Left forelimb (tissue), 1 donor: ENCODE data around the gene SAE1.

Experiments used
- DNase-seq: peaks from one replicate; pipeline ENCODE4 v3.0.0-alpha.2; 2018; ENCODE audit warnings: low spot score

The SAE1 gene

GRCh38 chr19:47221080-47221841, 90.6 kb downstream of the SAE1 start:
- DNase-seq, result no peak

- DNase-seq, result no peak
These were observed 91.3 kb downstream of the SAE1 start for GRCh38 chr19:47221890-47222289.

GRCh38 chr19:47225746-47226425, 95.3 kb downstream of the SAE1 start:
- DNase-seq, result peak; percentile 93

- DNase-seq, result no peak
These were observed 96.1 kb downstream of the SAE1 start for GRCh38 chr19:47226426-47227351.

DNA sequence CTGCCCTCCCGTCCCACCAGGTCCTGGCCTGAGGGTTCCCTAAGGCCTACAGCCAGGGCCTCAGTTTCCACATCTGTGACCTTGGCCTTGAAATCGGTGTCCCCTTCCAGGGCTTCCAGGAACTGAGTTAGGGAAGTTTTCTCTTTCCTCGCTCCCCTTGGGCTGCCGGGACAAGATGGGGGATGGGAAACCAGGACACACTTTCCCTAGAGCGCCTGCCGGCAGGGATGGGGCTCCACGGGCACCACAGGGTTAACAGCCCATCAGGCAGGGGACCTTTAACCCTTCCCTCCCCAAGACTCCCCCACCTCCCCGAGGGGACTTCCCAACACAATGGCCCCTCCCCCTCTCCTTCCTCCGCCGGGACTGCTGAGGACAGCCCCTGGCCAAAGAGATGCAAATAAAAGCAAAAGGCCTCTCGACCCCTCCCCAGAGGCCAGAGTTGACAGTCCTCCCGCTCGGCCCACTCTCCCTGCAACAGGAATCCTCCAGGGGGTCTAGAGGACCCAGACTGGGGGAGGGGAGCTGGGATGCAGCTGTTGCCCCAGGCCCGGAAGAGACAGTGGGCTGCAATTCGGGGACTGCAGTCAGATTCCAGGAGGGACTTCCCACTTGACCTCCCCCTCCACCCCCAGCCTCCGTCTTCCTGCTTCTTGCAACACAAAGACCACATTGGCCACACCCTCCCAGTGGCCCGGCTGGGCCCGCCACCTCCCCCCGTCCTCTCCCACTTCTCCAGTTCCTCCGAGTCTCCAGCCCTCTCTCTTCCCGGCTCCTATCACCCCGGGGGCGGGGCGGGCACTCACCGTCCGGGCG, 96.9 kb downstream of the SAE1 start:
- DNase-seq, result peak; percentile 82

- DNase-seq, result no peak
These were observed 97.7 kb downstream of the SAE1 start for GRCh38 chr19:47228168-47228936.

- DNase-seq, result no peak
These were observed 98.5 kb downstream of the SAE1 start for GRCh38 chr19:47228937-47229675.

DNA sequence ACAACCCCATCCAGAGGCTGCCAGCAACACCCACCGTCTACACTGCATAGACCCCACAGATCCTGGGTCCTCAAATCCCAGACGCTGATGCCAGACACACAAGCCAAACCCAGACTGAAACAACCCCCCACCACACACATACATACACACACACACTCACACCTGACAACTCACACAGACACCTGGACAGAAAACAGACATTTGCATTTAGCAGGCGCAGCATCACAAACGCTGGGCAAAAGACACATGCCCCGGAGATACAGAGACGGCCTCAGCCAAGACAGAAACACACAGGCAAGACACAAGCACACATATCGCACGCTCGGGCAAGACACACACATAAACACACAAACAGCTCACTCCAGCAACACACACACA, 99.0 kb downstream of the SAE1 start:
- DNase-seq, result no peak

GRCh38 chr19:47230054-47230920, 99.7 kb downstream of the SAE1 start:
- DNase-seq, result no peak

- no peak for DNase-seq
These were observed 100.2 kb downstream of the SAE1 start, which contains the start of gene BBC3 for GRCh38 chr19:47230921-47231214. BBC3 (minus strand) TSS chr19:47231199; CDS start chr19:47228431, 2,768 bp downstream.

DNA sequence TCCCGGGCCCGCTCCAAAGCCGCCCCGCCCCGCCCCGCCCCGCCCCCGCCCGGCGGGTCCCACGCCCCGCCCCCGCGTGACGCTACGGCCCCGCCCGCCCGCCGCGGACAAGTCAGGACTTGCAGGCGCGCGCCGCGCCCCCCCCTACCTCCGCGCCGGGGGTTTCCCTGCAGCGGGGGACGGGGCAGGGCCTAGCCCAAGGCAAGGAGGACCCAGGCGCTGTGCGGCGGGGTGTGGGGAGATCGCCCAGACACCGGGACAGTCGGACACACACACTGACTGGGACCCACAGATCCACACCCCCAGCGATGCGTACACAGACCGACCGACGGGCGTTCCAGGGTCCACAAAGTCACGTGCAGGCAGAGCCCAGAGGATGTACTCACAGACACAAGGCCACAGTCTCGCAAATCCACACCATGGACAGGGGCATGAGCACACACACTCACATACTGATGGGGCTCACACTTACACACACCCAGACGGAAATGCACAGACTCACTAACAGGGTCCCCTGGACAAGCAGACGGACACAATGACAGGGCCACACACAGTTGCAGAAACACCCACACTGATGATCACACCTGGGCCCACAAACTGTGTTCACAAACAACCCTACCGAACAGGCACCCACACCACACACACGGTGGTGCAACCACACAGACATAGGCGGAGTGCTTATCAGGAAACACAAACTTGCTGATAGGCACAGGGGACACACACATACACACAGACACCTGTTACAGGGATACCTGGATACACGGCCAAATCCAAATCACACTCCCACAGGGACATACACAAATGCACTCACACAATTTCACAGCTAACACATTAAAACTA, 100.8 kb downstream of the SAE1 start:
- peak; percentile 89 for DNase-seq

GRCh38 chr19:47232422-47233211, 102.0 kb downstream of the SAE1 start:
- no peak for DNase-seq

- DNase-seq, result no peak
These were observed 105.5 kb downstream of the SAE1 start for GRCh38 chr19:47236072-47236675.

DNA sequence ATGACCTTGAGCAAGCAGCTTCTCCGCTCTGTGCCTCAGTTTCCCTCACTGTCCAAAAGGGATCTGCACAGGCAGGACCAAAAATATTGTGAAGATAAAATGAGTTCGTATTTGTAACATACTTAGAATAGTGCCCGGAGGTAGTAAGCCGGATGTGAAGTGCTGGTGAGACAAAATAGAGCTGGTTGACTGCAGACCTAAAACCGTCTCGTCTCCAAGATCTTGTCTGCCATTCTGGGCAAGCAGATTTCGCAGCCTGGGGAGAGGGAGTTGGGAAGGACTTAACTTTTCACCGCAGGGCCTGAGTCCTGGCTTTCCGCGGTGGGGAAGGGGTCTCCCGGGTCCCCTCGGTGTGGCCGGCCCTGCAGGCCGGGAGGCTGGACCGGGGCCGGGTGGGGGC, 108.5 kb downstream of the SAE1 start:
- no peak for DNase-seq

DNA sequence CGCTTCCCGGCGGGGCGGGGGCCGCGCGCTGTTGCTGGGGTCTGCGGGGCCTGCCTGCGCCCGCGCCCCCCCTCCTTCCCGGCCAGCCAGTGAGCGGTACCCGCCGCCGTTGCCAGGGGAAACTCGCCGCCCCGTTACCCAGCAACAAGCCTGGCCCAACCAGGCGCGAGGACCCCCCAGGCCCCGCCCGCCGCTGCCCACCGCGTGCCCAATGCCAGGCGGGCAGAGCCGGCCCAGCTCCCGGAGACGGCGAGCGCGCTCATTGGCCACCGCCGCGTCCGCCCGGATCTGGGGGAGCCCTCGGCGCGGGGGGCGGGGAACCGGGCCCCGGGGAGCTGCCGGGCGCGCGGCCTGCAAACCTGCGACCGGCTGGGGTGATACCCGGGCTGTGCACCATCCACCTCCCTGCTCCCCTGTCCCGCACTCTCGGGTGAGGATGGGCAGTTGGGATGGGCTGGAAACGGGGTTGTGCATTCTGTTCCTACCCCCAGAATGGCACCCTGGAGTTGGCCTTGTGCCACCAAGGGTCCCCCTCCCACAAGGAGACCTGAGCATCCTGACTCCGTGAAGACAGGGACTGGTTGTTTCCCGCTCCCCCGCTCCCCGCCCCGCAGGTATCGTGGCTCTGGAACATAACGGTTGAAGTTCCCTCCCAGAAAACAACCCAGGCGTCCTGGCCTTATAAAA, 109.1 kb downstream of the SAE1 start:
- DNase-seq, result no peak

GRCh38 chr19:47240556-47240955, 109.9 kb downstream of the SAE1 start:
- no peak for DNase-seq
